B cell (primary cell): ENCODE data around the gene ADGRD2.

ENCODE experiments used
- EZH2 ChIP-seq: IDR thresholded peaks from 2 replicates; pipeline ENCODE4 v1.6.1; 2012; ENCODE audit warnings: borderline replicate concordance, low read depth, mild to moderate bottlenecking, moderate library complexity, low read length; ENCODE audit not compliant: insufficient read depth, poor library complexity, severe bottlenecking
- TF ChIP-seq, protein P1 (sequence below): fragments of 200-600 bp; IDR thresholded peaks from one replicate; pipeline ENCODE4 v1.8.0; 2022; ENCODE audit warnings: antibody characterized with exemption, mild to moderate bottlenecking

DNA sequence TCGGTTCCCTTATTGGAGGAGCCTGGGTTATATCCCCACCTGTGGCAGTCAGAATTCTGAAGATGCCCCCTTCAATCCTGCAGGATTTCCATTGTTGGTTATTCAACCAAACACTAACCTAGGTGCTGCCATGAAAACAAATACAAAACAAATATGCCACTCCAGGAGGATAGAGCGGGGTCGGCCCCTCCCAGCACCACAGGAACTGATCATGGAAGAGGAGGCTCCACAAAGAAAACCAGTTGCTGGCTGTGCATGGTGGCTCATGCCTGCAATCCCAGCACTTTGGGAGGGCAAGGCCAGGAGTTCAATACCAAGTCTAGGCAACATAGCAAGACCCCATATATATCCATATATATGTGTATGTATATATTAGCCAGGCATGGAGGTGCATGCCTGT is 13.2 kb upstream of the ADGRD2 start:
- TF ChIP-seq, protein P1, sequence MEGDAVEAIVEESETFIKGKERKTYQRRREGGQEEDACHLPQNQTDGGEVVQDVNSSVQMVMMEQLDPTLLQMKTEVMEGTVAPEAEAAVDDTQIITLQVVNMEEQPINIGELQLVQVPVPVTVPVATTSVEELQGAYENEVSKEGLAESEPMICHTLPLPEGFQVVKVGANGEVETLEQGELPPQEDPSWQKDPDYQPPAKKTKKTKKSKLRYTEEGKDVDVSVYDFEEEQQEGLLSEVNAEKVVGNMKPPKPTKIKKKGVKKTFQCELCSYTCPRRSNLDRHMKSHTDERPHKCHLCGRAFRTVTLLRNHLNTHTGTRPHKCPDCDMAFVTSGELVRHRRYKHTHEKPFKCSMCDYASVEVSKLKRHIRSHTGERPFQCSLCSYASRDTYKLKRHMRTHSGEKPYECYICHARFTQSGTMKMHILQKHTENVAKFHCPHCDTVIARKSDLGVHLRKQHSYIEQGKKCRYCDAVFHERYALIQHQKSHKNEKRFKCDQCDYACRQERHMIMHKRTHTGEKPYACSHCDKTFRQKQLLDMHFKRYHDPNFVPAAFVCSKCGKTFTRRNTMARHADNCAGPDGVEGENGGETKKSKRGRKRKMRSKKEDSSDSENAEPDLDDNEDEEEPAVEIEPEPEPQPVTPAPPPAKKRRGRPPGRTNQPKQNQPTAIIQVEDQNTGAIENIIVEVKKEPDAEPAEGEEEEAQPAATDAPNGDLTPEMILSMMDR, result no peak
- TF ChIP-seq EZH2, result no peak
